NCI-H774 (cell line): Measurements from ENCODE around the gene GAB3.

Experiments used
- DNase-seq: peaks from one replicate; lab custom pipeline; 2025; lab: John Stamatoyannopoulos, UW

Gene GAB3

DNA sequence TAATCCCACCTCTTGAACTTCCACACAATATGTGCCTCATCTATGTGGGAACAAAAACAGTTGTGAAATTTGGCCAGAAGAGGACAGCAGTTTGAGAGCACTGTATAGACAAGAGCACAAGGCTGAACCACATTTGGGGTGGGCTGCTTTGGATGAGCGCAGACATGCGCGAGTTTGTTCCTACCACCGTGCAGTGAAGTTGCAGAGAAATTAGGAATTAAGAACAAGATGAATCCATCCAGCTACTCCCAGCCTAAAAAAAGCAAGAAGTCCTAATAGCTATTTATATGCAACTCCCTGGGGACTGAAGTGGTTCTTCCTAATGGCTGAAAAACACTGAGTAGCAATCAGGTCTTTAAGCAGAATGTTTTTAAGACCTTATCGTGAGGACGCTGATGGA is 1.0 kb downstream of the GAB3 start:
- DNase-seq, result no peak

GRCh38 chrX:154748712-154749339 is 2.1 kb downstream of the GAB3 start:
- peak; percentile 30 for DNase-seq

GRCh38 chrX:154742613-154743012 is 8.3 kb downstream of the GAB3 start:
- no peak for DNase-seq

- DNase-seq, result no peak
Measured at GRCh38 chrX:154739952-154740465, 10.9 kb downstream of the GAB3 start.

- DNase-seq, result no peak
Measured at GRCh38 chrX:154738011-154738738, 12.7 kb downstream of the GAB3 start.

GRCh38 chrX:154737136-154737535 is 13.7 kb downstream of the GAB3 start:
- DNase-seq, result no peak

DNA sequence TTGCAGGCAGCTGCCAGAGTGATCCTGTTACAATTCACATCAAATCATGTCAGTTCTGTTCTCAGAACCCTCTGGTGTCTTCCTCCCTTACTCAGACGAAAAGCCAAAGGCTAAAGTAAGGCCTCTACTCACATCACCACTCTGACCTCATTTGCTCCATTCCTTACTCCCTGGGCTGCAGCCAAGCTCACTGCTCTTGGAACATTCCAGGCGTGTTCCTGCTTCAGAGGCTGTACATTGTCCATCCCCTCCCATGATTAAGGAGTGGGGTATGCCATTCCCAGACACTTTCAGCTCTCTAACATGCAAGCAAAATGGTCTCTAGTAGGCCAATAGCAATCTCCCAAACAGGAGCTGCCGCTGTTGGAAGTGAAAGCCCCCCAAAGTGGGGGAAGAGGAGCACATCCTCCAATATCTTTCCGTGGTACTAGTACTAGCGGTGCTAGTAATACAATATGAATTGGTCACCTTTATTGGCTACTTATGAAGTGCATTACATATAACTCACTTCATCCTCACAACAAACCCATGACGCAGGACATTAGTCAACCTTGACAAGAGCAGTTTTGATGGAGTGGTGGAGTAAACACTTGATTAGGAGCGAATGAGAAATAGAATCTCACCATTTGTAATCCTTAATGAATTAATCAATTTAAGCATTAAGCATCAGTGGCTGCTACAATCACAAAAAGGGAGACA is 15.0 kb downstream of the GAB3 start:
- DNase-seq, result no peak

- DNase-seq, result no peak
Measured at GRCh38 chrX:154734061-154734781, 16.7 kb downstream of the GAB3 start.

DNA sequence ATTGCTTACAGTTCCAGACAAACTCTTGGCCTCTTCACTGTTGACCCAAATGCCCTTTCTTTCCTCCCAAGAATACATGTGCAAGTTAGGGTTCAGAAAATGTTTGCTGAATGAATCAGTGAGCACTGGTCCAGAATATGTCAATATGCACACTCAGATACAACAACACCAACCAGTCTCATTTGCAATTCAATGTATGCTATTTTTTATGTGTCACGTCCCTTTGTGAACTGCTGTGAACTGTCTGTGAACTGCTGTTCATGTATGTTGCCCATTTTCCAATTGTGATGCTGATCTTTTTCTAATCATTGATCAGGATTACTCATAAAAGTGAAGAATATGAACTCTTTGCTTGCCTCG is 17.8 kb downstream of the GAB3 start:
- DNase-seq, result no peak

GRCh38 chrX:154732421-154733065 is 18.3 kb downstream of the GAB3 start:
- DNase-seq, result no peak

- DNase-seq, result no peak
Measured at GRCh38 chrX:154731881-154732280, 19.0 kb downstream of the GAB3 start.

GRCh38 chrX:154731184-154731583 is 19.7 kb downstream of the GAB3 start:
- no peak for DNase-seq

- no peak for DNase-seq
Measured at GRCh38 chrX:154730253-154730891, 20.5 kb downstream of the GAB3 start.

DNA sequence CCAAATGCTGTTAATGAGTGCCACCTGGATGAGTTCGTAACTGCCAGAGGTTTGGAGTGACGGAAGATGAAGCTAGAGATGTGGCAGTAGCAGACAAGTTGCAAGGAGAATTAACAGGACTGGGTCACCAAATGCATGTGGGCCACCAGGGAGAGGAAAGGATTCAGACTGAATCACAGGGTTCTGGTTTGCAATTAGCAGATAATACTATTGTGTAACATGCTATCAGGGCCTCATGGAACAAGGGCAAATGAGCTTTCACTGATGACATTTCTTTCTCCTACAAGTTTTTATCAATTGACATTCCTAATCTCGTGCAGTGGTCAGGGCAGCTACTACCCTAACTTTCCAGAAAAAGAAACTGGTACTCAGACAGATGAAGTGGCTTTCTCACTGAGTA is 21.4 kb downstream of the GAB3 start:
- DNase-seq, result no peak

- no peak for DNase-seq
Measured at GRCh38 chrX:154728431-154729190, 22.3 kb downstream of the GAB3 start.

DNA sequence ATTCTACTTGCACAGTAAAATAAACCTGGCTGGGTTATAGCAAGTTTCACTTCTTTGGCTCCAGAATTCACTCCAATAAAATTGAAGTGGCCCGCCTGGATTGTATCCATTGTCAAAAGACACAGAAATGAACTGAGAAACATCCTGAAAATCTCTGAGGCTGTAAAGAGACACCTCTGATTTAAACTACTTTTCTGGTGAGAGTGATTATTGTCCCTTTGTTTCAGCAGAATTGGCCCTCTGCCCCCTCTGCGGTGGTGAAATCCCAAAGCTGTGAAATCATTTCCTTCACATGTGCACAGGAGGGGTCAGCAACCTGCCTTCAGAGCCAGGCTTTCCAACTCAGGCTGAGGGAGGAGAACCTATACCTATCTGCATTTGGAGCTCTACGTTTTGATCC is 23.0 kb downstream of the GAB3 start:
- no peak for DNase-seq

- DNase-seq, result no peak
Measured at GRCh38 chrX:154727418-154727817, 23.5 kb downstream of the GAB3 start.

DNA sequence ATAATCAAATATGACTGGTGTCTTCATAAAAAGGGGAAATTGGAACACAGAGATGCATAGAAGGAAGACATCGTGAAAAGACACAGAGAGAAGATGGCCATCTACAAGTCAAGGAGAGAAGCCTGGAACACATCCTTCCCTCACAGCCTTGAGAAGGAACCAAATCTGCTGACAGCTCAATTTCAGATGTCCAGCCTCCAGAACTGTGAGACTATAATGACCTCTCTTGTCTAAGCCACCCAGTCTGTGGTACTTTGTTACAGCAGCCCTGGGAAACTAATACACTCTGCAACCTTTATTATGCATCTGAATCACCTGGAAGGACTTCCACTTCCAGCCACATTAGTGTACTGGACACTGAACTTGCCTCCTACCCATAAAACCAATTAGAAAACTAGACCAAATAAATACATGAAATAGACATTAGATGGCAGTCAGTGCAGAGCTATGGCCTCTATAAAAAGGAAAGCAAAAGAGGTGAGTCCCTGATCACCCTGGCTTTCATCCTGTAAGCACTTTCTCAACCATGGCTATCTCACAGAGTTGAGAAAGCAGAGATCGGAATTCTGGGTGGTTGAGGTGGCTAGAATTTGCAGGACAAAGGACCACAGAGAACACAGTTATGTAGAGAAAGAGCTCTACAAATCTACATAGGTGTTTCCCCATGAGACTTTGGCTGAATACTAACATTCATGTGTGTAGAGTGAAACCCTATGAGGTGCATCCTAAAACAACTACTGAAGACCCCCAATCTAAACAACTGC is 25.7 kb downstream of the GAB3 start:
- DNase-seq, result no peak

DNA sequence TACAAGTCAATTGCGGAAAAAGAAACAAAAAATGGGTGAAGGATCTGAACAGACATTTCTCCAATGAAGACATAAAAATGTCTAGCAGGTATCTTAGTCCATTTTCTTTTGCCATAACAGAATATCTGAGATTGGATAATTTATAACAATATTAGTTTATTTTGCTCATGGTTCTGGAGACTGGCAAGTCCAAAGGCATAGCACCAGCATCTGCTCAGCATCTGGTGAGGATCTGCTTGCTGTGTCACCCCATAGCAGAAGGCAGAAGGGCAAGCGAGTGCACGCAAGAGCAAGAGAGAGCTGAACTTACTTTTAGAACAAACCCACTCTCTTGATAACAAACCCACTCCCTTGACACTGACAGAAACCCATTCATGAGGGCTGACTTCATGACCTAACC is 29.7 kb downstream of the GAB3 start:
- DNase-seq, result no peak

DNA sequence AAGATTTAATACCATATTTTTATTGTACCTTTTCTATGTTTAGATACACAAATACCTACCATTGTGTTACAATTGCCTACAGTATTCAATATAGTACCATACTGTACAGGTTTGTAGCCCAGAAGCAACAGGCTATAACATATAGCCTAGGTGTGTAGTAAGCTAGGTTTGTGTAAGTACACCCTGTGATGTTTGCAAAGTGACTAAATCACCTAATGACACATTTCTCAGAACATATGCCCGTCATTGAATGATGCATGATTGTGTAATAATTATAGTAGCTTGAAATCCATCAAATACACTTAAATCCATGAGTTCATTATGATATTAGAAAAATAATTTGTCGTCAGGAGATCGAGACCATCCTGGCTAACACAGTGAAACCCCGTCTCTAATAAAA is 30.8 kb downstream of the GAB3 start:
- DNase-seq, result no peak
